Activated CD4-positive, alpha-beta memory T cell treated with anti-CD3 and anti-CD28 coated beads for 36 hours (primary cell): ENCODE data around the gene UBE2Q1. TPM values are rescaled to one million over a fixed set of nuclear protein-coding genes. Genes with fewer than 3 reads are reported as not detected.

Experiments
- CTCF ChIA-PET: fragments of 350-600 bp; sonication (Branson Sonifier 250); formaldehyde crosslinking; loops from one replicate; lab custom pipeline; 2021; ENCODE audit warnings: antibody characterized with exemption, inconsistent platforms; lab: Charles Lee
- POLR2A ChIA-PET: fragments of 350-600 bp; sonication (Branson Sonifier 250); formaldehyde crosslinking; loops from one replicate; lab custom pipeline; 2021; ENCODE audit warnings: antibody characterized with exemption; lab: Charles Lee
- DNase-seq: peaks from one replicate; pipeline ENCODE4 v3.0.0-alpha.2; 2020
- H3K27ac Mint-ChIP-seq: one replicate; pipeline ENCODE4 v1.8.0; 2021; ENCODE audit warnings: mixed read lengths
- H3K27me3 Mint-ChIP-seq: one replicate; pipeline ENCODE4 v1.8.0; 2021; ENCODE audit warnings: mixed read lengths
- H3K36me3 Mint-ChIP-seq: one replicate; pipeline ENCODE4 v1.8.0; 2021; ENCODE audit warnings: mixed read lengths
- H3K4me1 Mint-ChIP-seq: one replicate; pipeline ENCODE4 v1.8.0; 2021; ENCODE audit warnings: low read depth, mixed read lengths
- H3K4me3 Mint-ChIP-seq: one replicate; pipeline ENCODE4 v1.8.0; 2021; ENCODE audit warnings: mild to moderate bottlenecking, mixed read lengths
- H3K9me3 Mint-ChIP-seq: one replicate; pipeline ENCODE4 v1.8.0; 2021; ENCODE audit warnings: mixed read lengths
- intact Hi-C: fragments of 100-400 bp; cut with micrococcal nuclease; formaldehyde crosslinking; loops from one replicate; pipeline ENCODE4 v1.15.1; 2023
- total RNA-seq, 2 experiments: library from RNA; stranded (reverse); gene quantifications; one replicate each; pipeline ENCODE4 v1.2.3, GENCODE V29; 2021

Gene UBE2Q1
- total RNA-seq, 2 experiments from 2014 or later: 82.5 to 86.2 TPM

DNA sequence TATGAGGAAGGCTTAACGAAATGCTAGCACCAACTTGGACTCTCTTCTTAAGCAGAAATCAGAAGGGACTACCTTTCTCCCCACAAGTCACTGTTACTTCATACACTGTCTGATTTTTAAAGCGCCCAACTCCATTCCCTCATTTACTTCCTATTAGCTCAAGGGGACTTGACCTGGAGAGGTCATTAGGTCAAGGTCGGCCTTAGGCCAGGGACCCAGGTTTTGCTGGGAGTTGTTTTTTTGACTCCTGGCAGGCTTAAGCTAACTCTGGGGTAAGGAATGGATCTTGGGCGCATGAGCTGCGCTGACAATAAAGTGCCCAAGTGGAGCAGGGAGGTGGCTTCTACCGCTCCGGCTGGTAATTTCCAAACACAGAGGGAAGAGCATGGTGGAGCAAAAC lies 32.7 kb upstream of the UBE2Q1 start:
- H3K36me3 Mint-ChIP-seq: peaks cover 74% of the 10 kb centered on the region
- peaks cover 5% of the 10 kb centered on the region for H3K4me1 Mint-ChIP-seq
- no peak overlapping the region for H3K4me3 Mint-ChIP-seq
- H3K27ac Mint-ChIP-seq: no peak overlapping the region
- H3K27me3 Mint-ChIP-seq: no peaks in the 10 kb centered on the region
- H3K9me3 Mint-ChIP-seq: no peaks in the 10 kb centered on the region
- intact Hi-C loops: no loop called here
- DNase-seq: no peak
- ChIA-PET CTCF (no interaction called here), POLR2A (interaction anchor here (0.9 kb wide), 1 partner anchor 16 kb away, joined by 3 read pairs; no protein-coding TSS in a partner anchor)

DNA sequence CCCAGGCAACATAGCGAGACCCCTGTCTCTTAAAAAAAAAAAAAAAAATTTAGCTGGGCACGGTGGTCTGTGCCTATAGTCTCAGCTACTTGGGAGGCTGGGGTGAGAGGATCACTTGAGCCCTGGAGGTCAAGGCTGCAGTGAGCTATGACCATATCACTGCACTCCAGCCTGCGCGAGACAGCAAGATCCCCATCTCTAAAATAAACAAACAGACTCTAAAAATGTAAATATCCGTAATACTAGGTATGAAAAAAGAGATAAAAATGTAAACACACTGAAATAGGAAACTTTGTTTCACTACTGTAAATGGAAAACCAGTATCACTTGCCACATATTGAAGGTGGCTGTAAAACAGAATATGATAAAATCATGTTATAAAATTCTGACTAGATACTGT lies 32.3 kb upstream of the UBE2Q1 start:
- Mint-ChIP-seq H3K36me3 (peaks cover 78% of the 10 kb centered on the region), H3K27me3 (no peaks in the 10 kb centered on the region), H3K9me3 (no peaks in the 10 kb centered on the region), H3K27ac (no peak overlapping the region), H3K4me3 (no peak overlapping the region), H3K4me1 (peaks cover 6% of the 10 kb centered on the region)
- ChIA-PET POLR2A (interaction anchor here (0.9 kb wide), 1 partner anchor 16 kb away, joined by 3 read pairs; no protein-coding TSS in a partner anchor), CTCF (no interaction called here)
- intact Hi-C loops: no loop called here
- no peak for DNase-seq

GRCh38 chr1:154589780-154590179 lies 31.3 kb upstream of the UBE2Q1 start:
- Mint-ChIP-seq H3K9me3 (no peaks in the 10 kb centered on the region), H3K27ac (no peak overlapping the region), H3K4me3 (no peak overlapping the region), H3K4me1 (peaks cover 8% of the 10 kb centered on the region), H3K27me3 (no peaks in the 10 kb centered on the region), H3K36me3 (peaks cover 83% of the 10 kb centered on the region)
- intact Hi-C loops: no loop called here
- no peak for DNase-seq
- POLR2A ChIA-PET: interaction anchor here (1.3 kb wide), 1 partner anchor 20 kb away, joined by 3 read pairs; no protein-coding TSS in a partner anchor
- CTCF ChIA-PET: interaction anchor here (1.5 to 1.7 kb wide), 2 partner anchors 30 to 43 kb away, joined by 4 to 6 read pairs; no protein-coding TSS in a partner anchor

DNA sequence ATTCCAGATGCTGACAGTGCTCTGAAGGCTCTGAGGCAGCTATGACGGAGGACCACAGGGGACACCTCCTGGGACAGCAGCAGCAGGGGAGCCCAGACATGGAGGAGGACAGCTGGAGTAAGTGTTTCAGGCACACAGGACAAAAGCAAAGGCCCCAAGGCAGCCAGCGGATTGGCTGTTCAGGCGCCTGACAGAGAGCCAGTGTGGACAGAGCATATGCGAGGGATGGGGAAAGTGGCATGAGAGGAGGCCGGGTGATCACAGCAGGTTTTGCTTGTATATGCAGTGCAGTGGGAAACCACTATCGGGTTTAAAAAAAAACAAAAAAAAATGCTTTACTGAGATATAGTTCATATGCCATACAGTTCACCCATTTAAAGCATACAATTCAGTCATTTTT lies 28.2 kb upstream of the UBE2Q1 start:
- DNase-seq: no peak
- intact Hi-C loops: no loop called here
- CTCF ChIA-PET: no interaction called here
- H3K27ac Mint-ChIP-seq: no peak overlapping the region
- H3K4me1 Mint-ChIP-seq: peaks cover 8% of the 10 kb centered on the region
- POLR2A ChIA-PET: no interaction called here
- H3K27me3 Mint-ChIP-seq: no peaks in the 10 kb centered on the region
- peaks cover 84% of the 10 kb centered on the region for H3K36me3 Mint-ChIP-seq
- no peaks in the 10 kb centered on the region for H3K9me3 Mint-ChIP-seq
- H3K4me3 Mint-ChIP-seq: no peak overlapping the region

DNA sequence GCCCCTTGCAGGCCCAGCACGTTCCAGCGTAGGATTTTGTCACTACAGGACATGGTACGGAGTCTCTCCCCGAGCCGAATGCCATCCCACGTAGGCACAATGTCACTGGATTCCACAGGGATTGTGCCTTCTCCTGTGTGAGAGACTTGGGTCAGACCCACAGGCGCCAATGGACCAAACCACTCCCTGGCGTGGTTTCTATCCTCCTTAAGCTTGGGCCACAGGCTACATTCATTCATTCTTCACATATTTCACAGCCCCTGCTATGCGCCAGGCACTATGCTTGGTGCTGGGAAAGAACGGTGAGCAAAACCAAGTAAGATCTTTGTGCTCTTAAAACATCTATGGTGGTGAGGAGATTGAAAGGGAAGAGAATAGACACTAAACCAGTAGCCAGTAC lies 27.8 kb upstream of the UBE2Q1 start:
- ChIA-PET POLR2A (no interaction called here), CTCF (no interaction called here)
- Mint-ChIP-seq H3K4me3 (no peak overlapping the region), H3K36me3 (peaks cover 82% of the 10 kb centered on the region), H3K9me3 (no peaks in the 10 kb centered on the region), H3K27me3 (no peaks in the 10 kb centered on the region), H3K27ac (no peak overlapping the region), H3K4me1 (peaks cover 8% of the 10 kb centered on the region)
- intact Hi-C loops: no loop called here
- no peak for DNase-seq

DNA sequence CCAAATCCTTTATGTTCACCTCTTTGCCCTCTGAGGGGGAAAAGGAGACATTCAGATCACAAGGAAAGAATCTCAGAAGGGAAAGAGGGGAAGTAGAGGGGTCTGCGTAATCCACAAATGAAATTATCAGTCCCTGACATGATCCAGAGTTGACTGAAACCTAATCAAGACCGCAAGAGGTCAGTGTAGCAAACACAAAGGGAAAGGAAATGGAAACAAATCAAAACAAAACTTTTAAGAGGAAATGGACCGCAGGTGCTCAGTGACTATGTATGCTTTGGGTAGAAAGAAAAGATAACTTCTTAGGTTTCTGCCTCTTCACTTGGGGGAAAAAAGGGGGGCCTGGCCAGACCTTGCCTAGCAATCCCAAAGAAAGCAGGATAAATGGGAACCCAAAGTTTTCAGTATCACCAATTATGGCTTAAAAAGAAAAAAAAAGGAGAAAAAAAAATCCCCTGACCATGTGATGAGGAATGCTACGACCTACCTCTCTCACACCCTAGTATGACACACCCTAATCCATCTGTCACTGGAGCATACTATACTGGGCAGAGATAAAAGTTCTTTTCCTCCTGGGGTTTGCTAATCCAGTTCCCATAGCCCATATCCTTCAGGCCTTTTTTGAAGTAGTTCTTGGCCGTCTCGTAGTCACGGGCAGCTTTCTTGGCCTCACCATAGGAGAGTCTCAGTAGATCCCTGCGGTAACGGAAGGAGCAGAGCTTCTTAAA lies 26.0 kb upstream of the UBE2Q1 start:
- H3K27ac Mint-ChIP-seq: peak overlapping the region; percentile 43
- H3K4me3 Mint-ChIP-seq: no peak overlapping the region
- H3K27me3 Mint-ChIP-seq: no peaks in the 10 kb centered on the region
- intact Hi-C loops: no loop called here
- H3K36me3 Mint-ChIP-seq: peaks cover 81% of the 10 kb centered on the region
- POLR2A ChIA-PET: no interaction called here
- CTCF ChIA-PET: no interaction called here
- no peak for DNase-seq
- peaks cover 5% of the 10 kb centered on the region for H3K4me1 Mint-ChIP-seq
- no peaks in the 10 kb centered on the region for H3K9me3 Mint-ChIP-seq

- no peak for DNase-seq
- Mint-ChIP-seq H3K4me3 (no peak overlapping the region), H3K36me3 (peaks cover 82% of the 10 kb centered on the region), H3K4me1 (peaks cover 4% of the 10 kb centered on the region), H3K9me3 (no peaks in the 10 kb centered on the region), H3K27ac (no peak overlapping the region), H3K27me3 (no peaks in the 10 kb centered on the region)
- POLR2A ChIA-PET: no interaction called here
- CTCF ChIA-PET: no interaction called here
- intact Hi-C loops: no loop called here
Measured at GRCh38 chr1:154583773-154584172, 25.3 kb upstream of the UBE2Q1 start.

DNA sequence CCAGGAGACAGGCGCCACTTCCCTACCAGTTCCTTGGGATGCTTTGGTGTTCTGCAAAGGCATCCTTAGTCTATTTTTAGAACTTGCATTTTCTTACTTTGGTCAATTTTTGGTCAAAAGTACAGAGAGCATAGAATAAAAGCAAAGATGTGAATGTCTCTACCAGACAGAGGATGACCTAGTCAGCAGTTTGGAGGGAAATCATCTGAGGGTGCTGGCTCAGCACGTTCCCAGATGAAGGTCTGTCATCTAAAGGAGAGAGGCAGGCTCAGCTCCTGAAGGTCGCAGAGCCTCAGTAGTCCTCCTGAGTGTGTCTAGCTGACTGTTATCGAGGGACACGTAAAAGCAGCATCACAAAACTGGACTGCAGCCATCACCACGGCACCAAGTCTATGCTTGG lies 24.4 kb upstream of the UBE2Q1 start:
- DNase-seq: no peak
- no peaks in the 10 kb centered on the region for H3K9me3 Mint-ChIP-seq
- peaks cover 3% of the 10 kb centered on the region for H3K4me1 Mint-ChIP-seq
- intact Hi-C loops: no loop called here
- no peak overlapping the region for H3K4me3 Mint-ChIP-seq
- peaks cover 77% of the 10 kb centered on the region for H3K36me3 Mint-ChIP-seq
- H3K27ac Mint-ChIP-seq: no peak overlapping the region
- no peaks in the 10 kb centered on the region for H3K27me3 Mint-ChIP-seq
- POLR2A ChIA-PET: no interaction called here
- CTCF ChIA-PET: no interaction called here

- intact Hi-C loops: no loop called here
- H3K27ac Mint-ChIP-seq: no peak overlapping the region
Measured at GRCh38 chr1:154581766-154582165, 23.3 kb upstream of the UBE2Q1 start.

GRCh38 chr1:154579374-154579773 lies 20.9 kb upstream of the UBE2Q1 start:
- Mint-ChIP-seq H3K9me3 (no peaks in the 10 kb centered on the region), H3K4me1 (no peaks in the 10 kb centered on the region), H3K27me3 (no peaks in the 10 kb centered on the region), H3K27ac (no peak overlapping the region), H3K36me3 (peaks cover 46% of the 10 kb centered on the region), H3K4me3 (no peak overlapping the region)
- ChIA-PET CTCF (interaction anchor here (1.0 to 1.7 kb wide), 2 partner anchors 98 to 299 kb away, joined by 3 to 5 read pairs; no protein-coding TSS in a partner anchor), POLR2A (no interaction called here)
- DNase-seq: no peak
- intact Hi-C loops: no loop called here

More at GRCh38 chr1:154581766-154582165, 23.3 kb upstream of the UBE2Q1 start:
- peaks cover 3% of the 10 kb centered on the region for H3K4me1 Mint-ChIP-seq
- no peak overlapping the region for H3K4me3 Mint-ChIP-seq
- no peaks in the 10 kb centered on the region for H3K27me3 Mint-ChIP-seq
- no peaks in the 10 kb centered on the region for H3K9me3 Mint-ChIP-seq
- DNase-seq: no peak
- CTCF ChIA-PET: no interaction called here
- peaks cover 67% of the 10 kb centered on the region for H3K36me3 Mint-ChIP-seq
- POLR2A ChIA-PET: no interaction called here

GRCh38 chr1:154578058-154578418 lies 19.6 kb upstream of the UBE2Q1 start:
- Mint-ChIP-seq H3K27ac (no peak overlapping the region), H3K4me1 (no peaks in the 10 kb centered on the region), H3K9me3 (no peaks in the 10 kb centered on the region), H3K27me3 (no peaks in the 10 kb centered on the region), H3K4me3 (no peak overlapping the region), H3K36me3 (peaks cover 34% of the 10 kb centered on the region)
- ChIA-PET POLR2A (no interaction called here), CTCF (interaction anchor here (2.0 kb wide), 1 partner anchor 18 kb away, joined by 6 read pairs; no protein-coding TSS in a partner anchor)
- no peak for DNase-seq
- intact Hi-C loops: no loop called here

- H3K4me3 Mint-ChIP-seq: no peak overlapping the region
- H3K27me3 Mint-ChIP-seq: no peaks in the 10 kb centered on the region
- H3K4me1 Mint-ChIP-seq: no peaks in the 10 kb centered on the region
- H3K36me3 Mint-ChIP-seq: peaks cover 34% of the 10 kb centered on the region
- CTCF ChIA-PET: interaction anchor here (2.0 kb wide), 1 partner anchor 18 kb away, joined by 6 read pairs; no protein-coding TSS in a partner anchor
- intact Hi-C loops: no loop called here
- H3K27ac Mint-ChIP-seq: no peak overlapping the region
- POLR2A ChIA-PET: no interaction called here
- no peak for DNase-seq
- H3K9me3 Mint-ChIP-seq: no peaks in the 10 kb centered on the region
Measured at GRCh38 chr1:154577346-154578057, 19.0 kb upstream of the UBE2Q1 start.
